ENCODE measurements around the gene TSEN2. TPM values are rescaled to one million over a fixed set of nuclear protein-coding genes. Genes with fewer than 3 reads are reported as not detected.

The TSEN2 gene
- total and polyA plus RNA-seq, 7 donors = 12.5 to 30.9 (median 15.0) TPM

- ATAC-seq (no peak), DNase-seq (no peak)
- TF ChIP-seq CTCF (IDR thresholded peaks at IDR 0.05) = no peak
- Histone ChIP-seq H3K9me3 (no peaks in the 10 kb centered on the region), H3K4me1 (no peaks in the 10 kb centered on the region), H3K36me3 (ENCODE audit: insufficient read depth in 1 of 2, low read depth in 1 of 2) (no peaks in the 10 kb centered on the region), H3K4me3 (no peak overlapping the region), H3K27me3 (ENCODE audit: insufficient read depth in 3 of 3, low read length in 2 of 3) (no peaks in the 10 kb centered on the region), H3K27ac (no peak overlapping the region)
- 87 to 94% (median 89%) methylated on average over 12 of the region's 12 CpGs for WGBS, 3 donors
- intact Hi-C loops (cut with DNase I) = no loop called here
These were observed 31.6 kb upstream of the TSEN2 start for GRCh38 chr3:12452361-12453330.

DNA sequence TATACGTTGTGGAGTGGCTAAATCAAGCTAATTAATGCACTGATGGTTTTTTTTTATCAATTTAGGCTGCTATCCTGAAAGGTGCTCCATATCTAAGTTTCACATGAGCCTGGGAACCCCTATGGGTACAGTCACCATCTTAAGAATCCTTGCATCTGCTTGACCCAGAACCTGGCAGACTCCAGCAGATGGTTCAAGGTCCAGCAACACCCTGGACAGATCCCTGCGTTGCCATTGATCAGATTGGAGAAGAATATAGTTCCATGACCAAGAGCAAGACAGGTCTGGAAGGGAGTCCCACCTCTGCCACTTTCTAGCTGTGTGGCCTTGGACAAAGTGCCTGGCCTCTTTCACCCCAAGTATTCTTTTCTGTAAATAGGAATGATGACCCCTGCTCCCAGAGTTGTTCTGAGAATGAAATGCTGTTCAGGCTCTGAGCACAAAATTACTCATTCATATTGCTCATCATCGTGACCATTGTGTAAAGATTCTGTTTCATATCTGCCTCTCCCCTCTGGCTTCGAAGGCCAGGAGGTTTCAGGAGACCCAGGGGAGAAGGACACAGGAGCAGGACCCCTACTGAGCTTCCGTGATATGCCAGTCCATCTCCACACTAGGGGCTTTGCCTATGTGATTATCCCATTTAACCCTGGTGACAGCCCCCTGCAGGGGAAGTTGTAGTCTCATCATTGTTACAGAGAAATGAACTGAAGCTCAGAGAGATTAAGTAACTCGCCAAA lies 30.0 kb upstream of the TSEN2 start:
- H3K4me3 ChIP-seq = no peak overlapping the region
- no peaks in the 10 kb centered on the region for H3K4me1 ChIP-seq
- no peak for TF ChIP-seq CTCF (IDR thresholded peaks at IDR 0.05)
- intact Hi-C loops (cut with DNase I) = no loop called here
- no peaks in the 10 kb centered on the region for H3K27me3 ChIP-seq (ENCODE audit: insufficient read depth in 3 of 3, low read length in 2 of 3)
- no peak for ATAC-seq
- H3K36me3 ChIP-seq (ENCODE audit: insufficient read depth in 1 of 2, low read depth in 1 of 2) = no peaks in the 10 kb centered on the region
- H3K27ac ChIP-seq = no peak overlapping the region
- no peaks in the 10 kb centered on the region for H3K9me3 ChIP-seq
- WGBS, 3 donors = 72 to 76% (median 74%) methylated on average over 6 of the region's 6 CpGs
- no peak for DNase-seq

GRCh38 chr3:12454816-12455121 lies 29.5 kb upstream of the TSEN2 start:
- Histone ChIP-seq H3K9me3 (no peaks in the 10 kb centered on the region), H3K4me3 (no peak overlapping the region), H3K27me3 (ENCODE audit: insufficient read depth in 3 of 3, low read length in 2 of 3) (no peaks in the 10 kb centered on the region), H3K4me1 (no peaks in the 10 kb centered on the region), H3K27ac (no peak overlapping the region), H3K36me3 (ENCODE audit: insufficient read depth in 1 of 2, low read depth in 1 of 2) (no peaks in the 10 kb centered on the region)
- TF ChIP-seq CTCF (IDR thresholded peaks at IDR 0.05) = no peak
- 82 to 87% (median 83%) methylated on average over 2 of the region's 2 CpGs for WGBS, 3 donors
- no peak for ATAC-seq
- intact Hi-C loops (cut with DNase I) = no loop called here
- no peak for DNase-seq

DNA sequence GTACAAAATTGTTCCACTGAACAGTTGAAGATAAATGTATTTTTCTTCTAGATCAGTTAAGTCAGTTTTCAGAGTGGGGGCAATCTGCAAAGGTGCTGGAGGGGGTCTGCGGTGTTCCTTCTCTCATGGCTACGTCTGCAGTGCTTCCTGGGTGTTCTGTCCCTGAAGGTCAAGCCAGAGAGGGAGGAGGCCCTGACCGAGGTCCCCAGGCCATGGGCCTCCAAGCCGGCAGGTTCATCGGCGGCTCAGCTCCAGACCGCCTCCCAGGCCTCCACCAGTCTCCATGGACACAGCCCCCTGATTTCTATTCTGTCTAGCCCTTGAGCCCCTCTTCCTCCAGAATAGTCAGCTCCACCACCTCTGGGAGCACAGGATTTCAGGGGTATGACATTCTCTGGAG lies 28.5 kb upstream of the TSEN2 start:
- DNase-seq = no peak
- 88 to 89% (median 89%) methylated on average over 7 of the region's 7 CpGs for WGBS, 3 donors
- H3K4me1 ChIP-seq = no peaks in the 10 kb centered on the region
- TF ChIP-seq CTCF (IDR thresholded peaks at IDR 0.05) = no peak
- H3K36me3 ChIP-seq (ENCODE audit: insufficient read depth in 1 of 2, low read depth in 1 of 2) = no peaks in the 10 kb centered on the region
- intact Hi-C loops (cut with DNase I) = no loop called here
- H3K27me3 ChIP-seq (ENCODE audit: insufficient read depth in 3 of 3, low read length in 2 of 3) = no peaks in the 10 kb centered on the region
- no peak overlapping the region for H3K27ac ChIP-seq
- no peak overlapping the region for H3K4me3 ChIP-seq
- no peaks in the 10 kb centered on the region for H3K9me3 ChIP-seq
- ATAC-seq = no peak
